Common myeloid progenitor, CD34-positive (primary cell): ENCODE results near the gene FGF9.

ENCODE experiments used
- CTCF ChIA-PET: fragments of 350-600 bp; sonication (Branson Sonifier 250); formaldehyde crosslinking; loops from one replicate; lab custom pipeline; 2021; ENCODE audit warnings: antibody characterized with exemption; lab: Charles Lee
- POLR2A ChIA-PET: fragments of 350-600 bp; sonication (Branson Sonifier 250); formaldehyde crosslinking; loops from one replicate; lab custom pipeline; 2021; ENCODE audit warnings: antibody characterized with exemption; lab: Charles Lee
- DNase-seq, 3 donors: peaks; one replicate each; pipeline versions ENCODE4 v3.0.0 to v3.0.0-alpha.2; 2013
- H3K27ac ChIP-seq, 2 experiments: 1 replicate in 1 of 2; 2 replicates in 1 of 2; pipeline ENCODE4 v1.7.0; 2013; ENCODE audit warnings: inconsistent platforms in 2 of 2, low read length in 2 of 2, mild to moderate bottlenecking in 2 of 2, low read depth in 1 of 2, moderate library complexity in 1 of 2; ENCODE audit not compliant: severe bottlenecking in 2 of 2, insufficient read depth in 1 of 2, poor library complexity in 1 of 2
- H3K27me3 ChIP-seq, 5 experiments: replicated peaks in 2 of 5; 1 replicate in 3 of 5; 2 replicates in 2 of 5; pipeline versions ENCODE4 v1.6.1 to v1.7.0; 2013; ENCODE audit warnings: low read length in 4 of 5, mild to moderate bottlenecking in 2 of 5, moderate library complexity in 2 of 5, inconsistent platforms in 1 of 5; ENCODE audit not compliant: insufficient read depth in 5 of 5, control insufficient read depth in 4 of 5
- H3K36me3 ChIP-seq, 4 experiments: 1 replicate in 2 of 4; 2 replicates in 2 of 4; pipeline versions ENCODE4 v1.6.1 to v1.7.0; 2013; ENCODE audit warnings: low read length in 3 of 4, control low read depth in 1 of 4, mild to moderate bottlenecking in 1 of 4; ENCODE audit not compliant: control insufficient read depth in 4 of 4, insufficient read depth in 4 of 4
- H3K4me1 ChIP-seq, 4 experiments: 1 replicate in 3 of 4; 2 replicates in 1 of 4; pipeline versions ENCODE4 v1.6.1 to v1.7.1; 2013; ENCODE audit warnings: low read length in 3 of 4, mild to moderate bottlenecking in 3 of 4, control low read depth in 1 of 4, inconsistent platforms in 1 of 4, moderate library complexity in 1 of 4; ENCODE audit not compliant: control insufficient read depth in 4 of 4, insufficient read depth in 4 of 4; ENCODE audit errors: control extremely low read depth in 1 of 4
- H3K4me3 ChIP-seq, 7 experiments: 1 replicate in 4 of 7; 2 replicates in 3 of 7; pipeline versions ENCODE4 v1.5.1 to v1.7.0; 2013; ENCODE audit warnings: mild to moderate bottlenecking in 7 of 7, low read length in 6 of 7, moderate library complexity in 6 of 7, inconsistent platforms in 2 of 7, low read depth in 2 of 7, control low read depth in 1 of 7; ENCODE audit not compliant: insufficient read depth in 4 of 7, control insufficient read depth in 1 of 7; ENCODE audit errors: extremely low read depth in 1 of 7
- H3K9me3 ChIP-seq, 5 experiments: 1 replicate in 4 of 5; 2 replicates in 1 of 5; pipeline versions ENCODE4 v1.6.1 to v1.7.1; 2013; ENCODE audit warnings: low read length in 4 of 5, mild to moderate bottlenecking in 2 of 5, inconsistent platforms in 1 of 5, low read depth in 1 of 5, moderate library complexity in 1 of 5; ENCODE audit not compliant: control insufficient read depth in 4 of 5, insufficient read depth in 2 of 5; ENCODE audit errors: control extremely low read depth in 1 of 5
- WGBS: methylation state at CpG from one replicate; pipeline ENCODE4 v1.1.5; 2013; ENCODE audit not compliant: insufficient coverage; 5-methylcytosine and 5-hydroxymethylcytosine counted together

Gene FGF9

DNA sequence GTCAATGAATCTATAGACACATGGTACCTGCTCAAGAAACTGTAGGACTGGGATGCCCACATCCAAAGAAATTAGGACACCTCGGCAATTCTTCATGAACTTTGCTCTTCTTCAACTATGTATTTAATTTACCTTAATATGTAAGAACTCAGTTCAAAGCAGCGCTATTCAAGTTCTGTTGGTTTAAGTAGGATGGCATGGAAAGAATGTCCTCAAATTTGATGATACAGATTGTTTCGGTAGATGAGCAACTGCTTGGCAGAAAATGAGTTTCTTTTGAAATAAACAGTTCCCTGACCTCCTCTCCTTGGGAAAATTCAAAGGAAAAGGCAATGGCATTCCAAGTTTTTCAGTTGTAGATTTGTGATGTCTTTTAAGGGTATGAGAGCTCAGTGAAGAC, 36.7 kb downstream of the FGF9 start:
- Histone ChIP-seq H3K27ac (no peak overlapping the region), H3K9me3 (peaks cover 0 to 4% (median 0%) of the 10 kb centered on the region in 5 experiments), H3K4me1 (no peaks in the 10 kb centered on the region), H3K36me3 (no peaks in the 10 kb centered on the region), H3K27me3 (peaks cover 0 to 4% (median 0%) of the 10 kb centered on the region in 5 experiments), H3K4me3 (no peak overlapping the region)
- POLR2A ChIA-PET: no interaction called here
- CTCF ChIA-PET: no interaction called here
- no peak for DNase-seq
- WGBS: 100% methylated on average over 3 of the region's 3 CpGs

DNA sequence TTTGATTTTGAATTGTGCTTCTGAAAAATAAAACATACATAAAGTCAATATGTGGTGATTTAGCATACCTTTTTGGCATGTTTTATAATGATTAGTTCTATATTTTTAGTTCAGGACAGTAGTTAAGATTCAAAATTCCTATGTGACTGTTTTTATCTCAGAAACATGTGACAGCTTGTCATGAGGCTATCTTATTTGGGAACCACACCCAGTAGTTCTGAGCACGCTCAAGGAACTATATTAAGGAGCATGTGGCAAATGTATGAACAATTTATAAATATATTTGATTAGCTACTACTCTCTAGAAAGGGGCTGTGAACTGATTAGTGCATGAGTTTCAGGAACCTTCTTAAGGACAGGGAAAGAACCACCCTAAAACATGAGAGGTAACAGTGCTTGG, 38.8 kb downstream of the FGF9 start:
- ChIA-PET CTCF (interaction anchor here (0.5 kb wide), 1 partner anchor 1507 kb away, joined by 3 read pairs; no protein-coding TSS in a partner anchor), POLR2A (no interaction called here)
- Histone ChIP-seq H3K4me1 (no peaks in the 10 kb centered on the region), H3K36me3 (no peaks in the 10 kb centered on the region), H3K4me3 (no peak overlapping the region), H3K9me3 (peaks cover 0 to 4% (median 0%) of the 10 kb centered on the region in 5 experiments), H3K27ac (no peak overlapping the region), H3K27me3 (peaks cover 0 to 2% (median 0%) of the 10 kb centered on the region in 5 experiments)
- WGBS: no CpG with 5 or more reads among the region's 1 CpG
- DNase-seq: no peak

GRCh38 chr13:21710163-21710562, 39.3 kb downstream of the FGF9 start:
- CTCF ChIA-PET: no interaction called here

DNA sequence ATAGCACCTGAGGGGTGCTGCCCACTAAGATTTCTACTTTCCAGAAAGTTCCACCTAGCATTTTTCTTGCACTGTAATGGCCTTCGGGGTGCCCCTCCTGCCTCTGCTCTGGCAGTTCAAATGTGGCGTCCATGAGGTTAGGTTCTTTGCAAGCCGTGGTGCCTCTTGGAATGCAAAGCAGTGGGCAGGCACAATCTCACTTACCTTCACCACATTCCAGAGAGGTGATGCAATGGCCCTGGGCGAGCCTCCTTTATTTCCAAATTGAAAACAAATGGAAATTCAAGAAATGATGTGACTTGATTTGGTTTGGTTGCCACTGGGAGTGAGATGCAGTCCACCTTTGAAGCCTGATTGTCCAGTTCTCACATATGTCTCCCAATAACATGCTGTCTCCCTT, 46.9 kb downstream of the FGF9 start:
- DNase-seq: no peak
- WGBS: 100% methylated on average over 1 of the region's 4 CpGs
- H3K4me1 ChIP-seq: no peaks in the 10 kb centered on the region
- no peak overlapping the region for H3K4me3 ChIP-seq
- ChIA-PET CTCF (no interaction called here), POLR2A (no interaction called here)
- no peaks in the 10 kb centered on the region for H3K36me3 ChIP-seq
- H3K9me3 ChIP-seq: peaks cover 0 to 2% (median 0%) of the 10 kb centered on the region in 5 experiments
- H3K27ac ChIP-seq: no peak overlapping the region
- peaks cover 0 to 4% (median 0%) of the 10 kb centered on the region in 5 experiments for H3K27me3 ChIP-seq

More at GRCh38 chr13:21710163-21710562, 39.3 kb downstream of the FGF9 start:
- H3K4me3 ChIP-seq: no peak overlapping the region
- no peaks in the 10 kb centered on the region for H3K36me3 ChIP-seq
- DNase-seq: no peak
- 100% methylated on average over 1 of the region's 2 CpGs for WGBS
- no peak overlapping the region for H3K27ac ChIP-seq
- peaks cover 0 to 4% (median 0%) of the 10 kb centered on the region in 5 experiments for H3K9me3 ChIP-seq
- peaks cover 0 to 2% (median 0%) of the 10 kb centered on the region in 5 experiments for H3K27me3 ChIP-seq
- no peaks in the 10 kb centered on the region for H3K4me1 ChIP-seq
- POLR2A ChIA-PET: no interaction called here

DNA sequence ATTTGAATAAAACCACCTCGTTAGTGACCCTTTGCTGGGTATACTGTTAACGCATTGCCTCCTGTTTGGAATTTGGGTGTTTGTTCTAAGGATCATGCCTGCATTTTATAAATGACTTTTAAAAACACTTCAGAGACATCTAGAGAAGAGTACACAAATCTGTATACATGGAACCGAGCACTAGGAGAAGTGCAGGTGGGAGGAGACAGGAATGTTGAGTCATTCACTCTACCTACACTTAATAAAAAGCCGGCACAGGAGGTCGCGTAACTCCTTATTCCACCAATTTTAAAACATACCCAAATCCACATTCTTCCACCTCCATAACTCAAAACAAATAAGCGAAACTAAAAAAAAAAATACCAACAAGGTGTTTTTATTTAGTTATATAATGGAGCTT, 48.6 kb downstream of the FGF9 start:
- CTCF ChIA-PET: no interaction called here
- WGBS: 60% methylated on average over 1 of the region's 7 CpGs
- peaks cover 0 to 4% (median 0%) of the 10 kb centered on the region in 5 experiments for H3K27me3 ChIP-seq

GRCh38 chr13:21723807-21724505, 53.1 kb downstream of the FGF9 start:
- 90% methylated on average over 9 of the region's 17 CpGs for WGBS

More for the DNA sequence above, 48.6 kb downstream of the FGF9 start:
- H3K36me3 ChIP-seq: no peaks in the 10 kb centered on the region
- POLR2A ChIA-PET: no interaction called here
- no peak overlapping the region for H3K4me3 ChIP-seq
- no peak overlapping the region for H3K27ac ChIP-seq
- no peaks in the 10 kb centered on the region for H3K4me1 ChIP-seq
- no peak for DNase-seq
- H3K9me3 ChIP-seq: peaks cover 0 to 2% (median 0%) of the 10 kb centered on the region in 5 experiments

GRCh38 chr13:21730186-21730880, 59.5 kb downstream of the FGF9 start:
- H3K4me3 ChIP-seq: no peak overlapping the region
- WGBS: 73% methylated on average over 9 of the region's 9 CpGs

More at GRCh38 chr13:21723807-21724505, 53.1 kb downstream of the FGF9 start:
- no peak overlapping the region for H3K4me3 ChIP-seq
- H3K27ac ChIP-seq: no peak overlapping the region
- peaks cover 0 to 3% (median 0%) of the 10 kb centered on the region in 5 experiments for H3K27me3 ChIP-seq
- DNase-seq: no peak
- POLR2A ChIA-PET: no interaction called here
- H3K4me1 ChIP-seq: no peaks in the 10 kb centered on the region
- H3K36me3 ChIP-seq: no peaks in the 10 kb centered on the region
- CTCF ChIA-PET: no interaction called here
- H3K9me3 ChIP-seq: peaks cover 0 to 3% (median 0%) of the 10 kb centered on the region in 5 experiments

More at GRCh38 chr13:21730186-21730880, 59.5 kb downstream of the FGF9 start:
- Histone ChIP-seq H3K4me1 (no peaks in the 10 kb centered on the region), H3K36me3 (no peaks in the 10 kb centered on the region), H3K9me3 (peaks cover 0 to 6% (median 0%) of the 10 kb centered on the region in 5 experiments), H3K27me3 (peaks cover 0 to 2% (median 0%) of the 10 kb centered on the region in 5 experiments), H3K27ac (no peak overlapping the region)
- ChIA-PET CTCF (no interaction called here), POLR2A (no interaction called here)
- no peak for DNase-seq
